IPS-NIHi7 (cell line): Measurements from ENCODE around the gene WBP4.
"Not testable (repeated sequence)": the region's sequence is repeated elsewhere in the genome, so short reads cannot be mapped to it uniquely, and the experiment has no call there.

ENCODE experiments used
- DNase-seq: peaks from one replicate; pipeline ENCODE4 v3.0.0; 2012; ENCODE audit warnings: mixed read lengths; ENCODE audit errors: extremely low spot score

Gene WBP4

DNA sequence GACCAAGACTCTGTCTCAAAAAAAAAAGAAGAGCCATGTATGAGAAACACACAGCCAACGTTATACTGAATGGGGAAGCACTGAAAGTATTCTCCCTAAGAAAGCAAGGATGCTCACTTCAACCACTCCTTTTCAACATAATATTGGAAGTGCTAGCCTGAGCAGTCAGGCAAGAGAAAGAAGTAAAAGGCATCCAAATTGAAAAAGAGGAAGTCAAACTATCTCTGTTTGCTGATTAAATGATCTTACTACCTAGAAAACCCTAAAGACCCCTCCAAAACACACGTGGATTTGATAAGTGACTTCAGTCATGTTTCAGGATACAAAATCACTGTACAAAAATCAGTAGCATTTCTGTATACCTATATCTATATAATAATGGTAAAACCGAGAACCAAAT is 16.2 kb downstream of the WBP4 start:
- DNase-seq, result no peak

DNA sequence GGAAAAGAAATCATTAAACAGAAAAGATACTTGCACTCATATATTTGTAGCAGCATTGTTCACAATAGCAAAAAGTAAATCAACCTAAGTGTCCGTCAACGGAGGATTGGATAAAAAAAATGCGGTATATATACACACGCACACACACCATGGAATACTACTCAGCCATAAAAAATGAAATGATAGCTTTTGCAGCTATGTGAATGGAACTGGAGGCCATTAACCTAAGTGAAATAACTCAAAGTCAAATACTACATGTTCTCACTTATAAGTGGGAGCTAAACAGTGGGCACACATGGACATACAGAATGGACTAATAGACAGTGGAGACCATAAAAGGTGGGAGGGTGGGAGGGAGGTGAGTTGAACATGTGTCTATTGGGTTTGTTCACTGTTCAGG is 18.4 kb downstream of the WBP4 start:
- no peak for DNase-seq

DNA sequence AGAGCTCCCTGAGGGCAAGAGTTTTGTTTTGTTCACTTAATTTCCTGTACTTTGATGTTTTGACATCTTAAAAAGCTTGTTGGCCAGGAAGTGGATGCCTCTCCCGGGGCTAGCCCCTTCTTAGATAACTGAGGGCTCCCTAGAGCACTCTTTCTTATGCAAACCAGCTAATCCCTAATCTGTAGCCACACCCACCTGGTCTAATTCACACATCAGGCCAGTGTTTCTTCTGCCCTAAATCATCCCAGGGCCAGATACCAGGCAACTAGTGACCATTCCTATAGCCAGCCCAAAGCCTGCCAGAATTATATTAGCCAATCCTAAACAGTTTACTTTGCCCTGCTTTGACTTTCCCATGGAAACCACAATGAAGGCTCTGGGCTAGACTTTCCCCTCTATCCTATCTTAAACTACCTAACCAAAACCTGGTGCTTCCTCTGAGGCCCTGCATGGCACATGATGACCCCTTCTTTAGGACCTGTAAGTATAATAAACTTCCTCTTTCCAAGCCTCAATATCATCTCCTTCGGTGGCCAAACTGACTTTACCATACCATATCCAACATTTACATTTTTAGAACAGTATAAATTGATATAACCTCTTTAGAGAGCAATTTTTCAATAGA is 24.8 kb downstream of the WBP4 start:
- DNase-seq, result peak; percentile 71

DNA sequence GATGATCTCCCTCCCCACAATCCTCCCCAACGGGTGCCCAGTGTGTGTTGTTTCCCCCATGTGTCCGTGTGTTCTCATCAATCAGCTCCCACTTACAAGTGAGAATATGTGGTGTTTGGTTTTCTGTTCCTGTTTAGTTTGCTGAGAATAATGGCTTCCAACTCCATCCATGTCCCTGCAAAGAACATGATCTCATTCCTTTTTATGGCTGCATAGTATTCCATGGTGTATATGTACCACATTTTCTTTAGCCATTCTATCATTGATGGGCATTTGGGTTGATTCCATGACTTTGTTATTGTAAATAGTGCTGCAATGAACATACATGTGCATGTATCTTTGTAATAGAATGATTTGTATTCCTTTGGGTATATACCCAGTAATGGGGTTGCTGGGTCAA is 34.4 kb downstream of the WBP4 start:
- DNase-seq, result not testable (repeated sequence)

DNA sequence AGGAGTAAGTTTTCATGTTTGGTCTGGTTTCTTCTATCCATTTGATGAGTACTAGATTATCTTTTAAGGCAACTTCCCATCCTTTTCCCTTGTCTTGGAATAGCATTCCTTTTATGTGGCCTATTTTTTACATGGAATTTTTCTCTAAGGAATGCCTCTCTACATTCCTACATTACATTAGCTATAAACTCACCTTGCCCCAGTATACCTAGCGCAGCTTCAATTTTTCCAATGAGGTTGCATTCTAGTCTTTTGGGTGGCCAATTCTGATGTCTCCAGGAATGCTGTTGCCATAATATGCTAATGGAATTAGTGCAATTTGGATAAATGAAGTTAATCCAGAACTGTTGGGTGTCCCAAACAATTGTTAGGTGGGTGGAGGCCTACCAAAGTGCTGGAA is 37.5 kb downstream of the WBP4 start:
- DNase-seq, result no peak

DNA sequence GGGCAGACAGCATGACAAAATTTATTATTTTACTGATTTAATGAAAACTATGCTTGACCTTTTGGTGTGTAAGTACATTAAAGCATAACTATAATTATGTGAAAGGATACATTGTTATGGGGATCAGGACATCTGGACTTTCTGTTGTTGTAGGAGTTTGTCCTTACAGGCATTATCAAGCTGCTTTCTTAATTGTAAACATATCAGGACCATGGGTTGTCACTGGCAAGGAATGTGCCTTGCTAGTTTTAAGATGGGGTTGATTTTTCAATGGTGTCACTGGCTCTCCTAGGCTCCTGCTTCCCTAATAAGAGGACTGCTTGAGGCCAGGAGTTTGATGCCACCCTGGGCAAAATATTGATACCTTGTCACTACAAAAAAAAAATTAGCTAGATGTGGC is 38.7 kb downstream of the WBP4 start:
- no peak for DNase-seq

DNA sequence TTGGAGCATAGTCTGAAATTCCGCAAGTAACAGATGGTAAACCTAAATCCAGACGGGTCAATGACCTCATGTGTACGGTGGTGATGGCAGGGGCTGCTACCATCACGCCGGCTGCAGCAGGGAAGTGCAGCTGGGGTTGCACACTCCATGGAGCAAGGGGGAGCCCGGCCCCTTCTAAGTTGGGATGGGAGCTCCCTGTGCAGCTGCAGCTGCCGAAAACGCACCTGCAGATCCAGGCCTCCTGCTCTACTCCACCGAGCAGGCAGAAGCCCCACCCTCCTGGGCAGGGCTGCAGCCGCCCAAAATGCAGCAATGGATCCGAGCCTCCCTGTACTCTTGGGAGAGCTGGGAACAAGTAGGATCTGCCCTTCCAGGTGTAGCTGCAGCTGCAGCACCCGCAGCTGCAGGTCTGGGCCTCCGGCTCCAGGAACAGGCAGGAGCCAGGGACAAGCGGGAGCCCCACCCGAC is 45.8 kb downstream of the WBP4 start:
- peak; percentile 12 for DNase-seq

DNA sequence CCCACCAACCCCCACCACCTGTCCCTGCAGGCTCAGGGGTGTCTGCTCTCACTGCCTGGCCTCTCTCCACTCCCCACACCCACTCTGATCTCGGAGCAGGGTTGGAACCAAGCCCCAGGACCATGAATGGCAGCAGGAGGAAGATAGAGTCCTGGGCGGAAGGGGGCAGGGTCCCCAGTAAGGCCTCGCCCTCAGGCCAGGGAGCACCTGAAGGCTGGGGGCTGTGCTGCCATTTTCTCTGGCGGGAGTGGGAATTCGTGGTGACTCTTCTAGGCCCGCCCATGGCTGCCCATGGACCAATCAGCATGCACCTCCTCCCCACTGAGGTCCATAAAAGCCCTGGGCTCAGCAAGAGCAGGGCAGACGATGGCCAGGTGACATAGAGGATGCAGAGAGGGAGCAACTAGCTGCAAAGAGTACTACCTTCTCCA is 46.3 kb downstream of the WBP4 start:
- DNase-seq, result peak; percentile 33

DNA sequence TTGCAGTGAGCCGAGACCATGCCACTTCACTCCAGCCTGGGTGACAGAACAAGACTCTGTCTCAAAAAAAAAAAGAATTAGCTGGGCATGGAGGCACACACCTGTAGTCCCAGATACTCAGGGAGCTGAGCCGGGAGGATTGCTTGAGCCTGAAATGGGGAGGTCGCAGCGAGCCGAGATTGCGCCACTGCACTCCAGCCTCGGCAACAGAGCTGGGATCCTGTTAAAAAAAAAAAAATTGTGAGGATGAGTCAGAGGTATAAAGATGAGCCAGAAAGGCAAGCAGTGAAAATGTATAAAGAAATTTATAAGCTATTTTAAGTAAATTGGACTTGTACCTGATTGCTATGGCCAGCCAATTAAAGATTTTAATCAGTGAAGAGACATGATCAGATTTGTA is 50.1 kb downstream of the WBP4 start:
- no peak for DNase-seq

DNA sequence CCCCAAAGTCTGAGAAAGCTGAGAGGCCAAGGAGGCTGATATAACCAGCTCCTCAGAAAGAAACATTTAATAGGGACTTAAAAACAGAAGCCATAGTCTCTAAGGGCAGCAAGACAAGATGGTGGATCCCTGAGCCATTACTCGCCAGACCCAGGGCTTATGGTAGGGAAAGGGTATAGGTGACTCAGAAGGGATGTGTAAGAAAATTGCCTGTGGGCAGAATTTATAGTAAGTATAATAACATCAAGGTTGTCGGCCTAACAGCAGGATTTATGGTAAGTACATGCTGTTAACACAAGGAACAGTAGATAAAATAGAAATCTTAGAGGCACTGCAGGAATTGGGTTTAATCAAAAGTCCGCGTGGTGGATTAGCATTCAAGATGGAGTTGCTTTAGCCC is 56.6 kb downstream of the WBP4 start:
- no peak for DNase-seq

DNA sequence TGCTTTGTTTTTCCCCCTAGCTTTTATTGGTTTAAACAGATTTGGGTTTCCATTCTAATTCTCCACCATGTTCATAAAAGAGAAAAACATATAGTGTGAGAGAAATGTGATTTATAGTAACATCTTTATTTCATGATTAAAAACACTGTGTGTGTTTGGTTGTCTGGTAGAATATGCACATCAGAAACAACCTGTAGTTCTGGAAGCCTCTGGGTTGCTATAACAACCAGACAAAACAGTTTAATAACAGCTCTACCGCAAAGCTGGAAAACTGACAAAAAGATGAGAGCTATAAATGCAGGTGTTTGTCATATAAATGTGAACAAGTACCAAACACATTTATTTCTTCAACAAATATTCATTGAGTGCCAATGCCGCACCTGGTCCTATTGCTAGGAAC is 61.5 kb downstream of the WBP4 start:
- DNase-seq, result no peak

DNA sequence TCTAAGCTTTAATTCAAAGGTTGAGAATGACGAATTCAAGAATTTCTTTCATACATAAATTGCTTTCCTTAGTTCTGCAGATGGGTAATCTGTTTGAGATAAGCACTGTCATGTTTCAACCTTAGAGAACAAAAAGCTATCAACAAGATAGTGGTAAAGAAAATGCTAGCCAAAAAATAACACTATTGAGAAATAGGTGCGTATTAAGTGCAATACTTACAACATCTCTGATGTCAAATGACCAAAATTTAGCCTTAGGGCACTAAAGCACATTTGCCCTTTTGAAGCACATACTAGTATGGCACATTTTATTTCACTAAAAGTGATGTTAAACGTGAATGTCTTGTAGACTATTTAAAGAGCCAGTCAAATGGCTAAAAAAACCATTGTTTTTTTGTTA is 66.4 kb downstream of the WBP4 start:
- no peak for DNase-seq

DNA sequence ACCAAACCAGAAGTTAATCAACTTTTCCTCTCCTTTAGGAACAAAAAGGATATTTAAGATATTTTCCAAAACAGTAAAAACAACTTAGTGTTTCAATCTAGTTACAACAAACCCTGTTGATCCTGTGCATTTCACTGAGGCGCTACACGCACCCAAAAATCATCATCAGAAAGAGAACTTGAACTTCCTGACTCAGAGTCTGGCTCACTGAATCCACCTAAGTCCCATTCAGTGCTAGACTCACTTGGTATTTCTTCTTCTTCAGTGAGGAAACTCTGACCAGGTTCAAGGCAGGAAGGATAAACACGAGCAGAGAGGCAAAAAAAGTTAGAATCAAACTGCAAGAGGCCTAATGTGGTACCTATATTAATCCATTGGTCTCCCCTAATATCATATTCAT is 69.0 kb downstream of the WBP4 start:
- no peak for DNase-seq

DNA sequence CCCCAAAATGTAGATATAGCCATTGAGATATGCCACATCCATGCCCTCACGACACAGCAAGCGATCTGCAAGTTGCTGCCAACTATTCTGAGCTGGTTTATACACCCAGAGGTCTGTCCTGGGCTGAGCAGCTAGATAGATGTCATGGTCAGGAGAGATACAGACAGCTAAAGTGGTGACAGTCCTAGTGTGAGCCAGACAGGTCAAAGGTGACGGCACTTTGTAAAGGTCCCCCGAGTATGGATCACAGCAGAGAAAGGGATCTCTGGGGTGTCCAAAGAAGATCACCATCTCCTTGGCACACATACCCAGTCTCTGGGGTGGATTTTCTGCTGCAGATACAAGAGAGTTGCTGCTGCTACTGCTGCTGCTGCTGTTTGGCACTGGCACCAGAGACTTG is 69.9 kb downstream of the WBP4 start:
- DNase-seq, result not testable (repeated sequence)

DNA sequence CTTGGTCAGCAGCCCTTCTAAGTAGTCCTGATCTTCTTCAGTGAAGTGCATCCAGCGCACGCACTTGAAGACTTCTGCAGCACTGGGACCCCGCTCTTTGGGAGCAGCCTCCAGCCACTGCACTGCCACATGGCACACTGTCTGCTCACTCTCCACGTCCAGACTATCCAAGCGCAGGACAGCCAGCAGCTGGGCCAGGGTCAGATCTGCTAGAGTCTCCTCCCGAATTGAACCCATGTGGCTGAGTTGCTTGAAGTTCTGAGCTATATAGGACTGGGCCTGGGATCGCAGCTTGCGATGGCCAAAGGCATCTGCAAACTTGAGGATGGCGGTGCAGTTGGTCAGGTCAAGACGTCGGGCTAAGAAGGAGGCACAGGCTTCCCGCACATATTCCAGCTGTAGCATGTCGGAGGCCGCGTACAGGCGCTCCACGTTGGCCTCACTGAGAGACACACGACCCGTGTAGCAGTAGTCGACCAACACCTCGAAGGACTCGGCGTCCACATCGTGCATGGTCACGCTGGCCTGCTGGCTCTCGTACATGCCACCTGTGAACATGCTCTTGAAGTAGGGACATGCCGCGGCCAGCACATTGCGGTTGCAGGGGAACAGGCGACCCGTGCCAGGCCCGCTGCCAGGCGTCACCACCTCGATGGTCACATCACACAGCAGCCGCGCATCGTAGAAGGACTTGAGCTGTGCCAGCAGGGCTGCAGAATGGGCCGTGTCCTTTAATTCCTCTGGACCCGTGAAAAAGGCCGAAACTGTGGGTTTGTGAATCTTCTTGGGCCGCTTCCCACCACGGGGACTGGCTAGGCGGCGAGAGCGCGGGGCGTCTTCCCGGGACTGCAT is 70.6 kb downstream of the WBP4 start:
- DNase-seq, result not testable (repeated sequence)

DNA sequence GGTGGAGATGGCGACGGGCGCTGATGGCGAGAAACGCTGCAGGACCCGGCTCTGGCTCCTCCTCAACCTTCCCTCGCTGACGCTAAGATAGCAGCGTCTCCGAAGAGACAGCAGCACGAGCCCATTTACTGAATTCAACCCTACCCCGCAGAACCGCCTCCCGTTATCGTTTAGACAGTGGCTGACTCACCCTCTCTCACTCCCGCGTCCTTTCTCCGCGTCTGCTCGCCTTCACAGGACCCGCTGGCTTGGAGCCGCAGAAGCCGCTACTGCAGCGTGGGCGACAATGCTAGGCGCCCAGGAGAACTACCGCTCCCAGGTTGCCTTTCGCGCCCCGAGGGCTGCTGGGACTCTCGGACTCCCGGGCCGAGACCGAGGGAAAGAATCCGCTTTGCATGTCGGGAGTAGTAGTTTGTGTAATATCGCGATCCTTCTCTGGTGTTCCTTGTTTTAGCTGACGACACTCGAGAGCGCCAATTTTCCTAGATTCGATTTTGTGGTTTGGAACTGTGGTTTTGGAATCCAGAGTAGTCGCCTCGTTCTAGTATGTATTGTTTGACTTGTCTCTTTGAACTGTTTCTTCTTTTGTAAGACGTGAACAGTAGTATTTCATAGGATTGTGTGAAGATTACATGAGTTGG is 71.3 kb downstream of the WBP4 start, which contains the start of gene KBTBD6:
KBTBD6 (minus strand) TSS at position 291 of the 641 bp plus-strand sequence. CDS start 291 bp downstream, outside the sequence.
- peak; percentile 94 for DNase-seq
